ENCODE data around the gene CAPZB.

Gene CAPZB

DNA sequence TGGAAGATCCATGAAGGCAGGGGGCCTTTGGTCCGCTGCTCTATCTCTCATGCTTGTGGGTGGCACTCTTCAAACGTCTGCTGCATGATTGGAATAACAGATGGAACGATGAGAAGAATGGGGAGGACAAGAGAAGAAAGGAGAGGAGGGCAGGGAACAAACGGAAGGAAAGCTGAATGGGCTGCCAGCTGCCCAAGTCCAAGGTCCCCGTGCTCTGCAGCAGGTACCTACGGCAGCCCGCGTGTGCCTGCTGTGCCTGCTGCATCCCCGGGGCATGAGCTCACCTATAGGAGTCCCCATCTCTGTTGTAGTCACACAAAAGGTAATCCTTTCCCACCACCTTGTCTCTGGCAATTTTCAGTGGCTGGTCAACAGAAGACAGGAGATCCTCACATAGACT lies 100.1 kb downstream of the CAPZB start:
- DNase-seq (ENCODE audit: low read depth): no peak

DNA sequence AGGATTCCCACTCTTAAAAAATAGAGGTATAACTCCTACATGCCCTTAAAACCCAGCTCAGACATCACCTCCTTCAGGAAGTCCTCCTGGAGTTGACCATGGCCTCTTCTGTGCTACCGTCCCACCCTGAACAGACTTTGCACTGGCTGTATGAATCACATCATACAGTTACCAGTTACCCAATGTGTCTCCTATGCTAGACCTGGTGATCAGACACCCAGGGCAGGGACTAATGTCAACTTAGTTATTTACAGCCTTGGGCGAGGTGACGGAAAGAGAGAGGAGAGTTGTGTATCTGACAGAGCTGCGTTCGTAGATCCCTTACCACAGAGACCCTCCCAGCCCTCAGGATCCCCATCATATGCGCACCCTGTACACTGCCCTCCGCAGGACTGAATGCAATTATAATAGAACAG lies 100.6 kb downstream of the CAPZB start:
- no peak for DNase-seq (ENCODE audit: low read depth)

DNA sequence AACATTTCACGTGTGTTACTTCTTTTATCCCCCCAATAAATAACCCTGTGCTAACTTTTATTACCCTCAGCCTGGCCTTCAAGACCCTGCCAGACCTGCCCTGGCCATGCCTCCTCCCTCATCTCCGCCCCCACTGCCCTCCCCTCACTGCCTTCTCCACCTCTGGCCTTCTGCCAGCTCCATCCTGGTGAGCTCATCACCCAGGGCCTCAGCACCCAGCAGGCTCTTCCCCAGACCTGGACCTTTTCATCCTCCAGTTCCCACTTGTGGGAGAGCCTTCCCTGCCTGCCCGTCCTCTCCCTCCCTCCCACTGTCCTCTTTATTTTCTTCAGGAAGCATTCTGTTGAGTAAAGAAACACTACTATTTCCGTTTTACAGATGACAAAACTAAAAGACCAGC lies 101.2 kb downstream of the CAPZB start:
- no peak for DNase-seq (ENCODE audit: low read depth)

GRCh38 chr1:19382222-19382621 lies 103.1 kb downstream of the CAPZB start:
- no peak for DNase-seq (ENCODE audit: low read depth)

- no peak for DNase-seq (ENCODE audit: low read depth)
Observed at GRCh38 chr1:19381261-19381660, 104.1 kb downstream of the CAPZB start.

GRCh38 chr1:19377812-19378718 lies 107.3 kb downstream of the CAPZB start:
- peak; percentile 15 for DNase-seq (ENCODE audit: low read depth)

DNA sequence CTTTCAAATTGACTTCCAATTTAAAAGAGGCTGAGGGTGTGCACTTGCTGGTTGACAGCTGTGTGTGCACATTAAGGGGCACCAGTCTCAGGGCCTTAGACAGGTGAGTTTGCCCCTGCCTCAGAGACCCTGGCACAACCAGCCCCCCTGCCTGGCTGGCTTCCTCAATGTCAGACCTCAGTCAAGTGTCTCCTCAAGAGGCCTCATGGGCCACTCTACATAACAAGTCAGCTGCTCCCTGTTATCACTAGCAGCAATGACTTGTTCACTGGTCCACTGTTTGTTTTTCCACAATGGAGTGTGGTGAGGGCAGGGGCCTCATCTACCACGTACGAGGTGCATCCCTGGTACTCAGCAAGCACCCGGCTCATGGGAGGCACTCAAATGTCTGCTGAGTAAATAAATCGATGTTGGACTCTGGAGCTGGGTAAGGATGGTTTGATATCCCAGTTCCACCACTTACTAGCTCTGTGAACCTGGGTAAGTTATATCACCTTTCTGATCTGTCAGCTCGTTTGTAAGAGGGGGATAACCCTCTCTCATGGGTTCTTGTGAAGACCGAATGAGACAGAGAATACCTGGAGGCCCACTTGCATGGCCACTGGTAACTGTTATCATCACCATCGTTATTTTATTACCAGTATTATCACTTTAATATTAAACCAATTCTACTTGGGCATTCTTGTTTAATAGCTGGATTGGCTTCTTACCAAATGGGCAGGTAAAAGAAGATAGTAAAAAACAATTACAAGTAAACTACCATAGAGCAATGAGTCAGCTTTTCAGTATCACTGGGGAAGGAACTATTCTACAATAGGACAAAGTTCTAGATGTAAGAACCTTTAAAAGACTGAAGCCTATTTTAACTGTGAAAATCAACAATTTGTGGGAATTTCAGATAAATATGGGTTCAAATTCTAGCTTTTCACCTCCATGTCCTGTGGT lies 108.6 kb downstream of the CAPZB start:
- DNase-seq (ENCODE audit: low read depth): no peak

GRCh38 chr1:19375631-19376400 lies 109.5 kb downstream of the CAPZB start:
- DNase-seq (ENCODE audit: low read depth): no peak

DNA sequence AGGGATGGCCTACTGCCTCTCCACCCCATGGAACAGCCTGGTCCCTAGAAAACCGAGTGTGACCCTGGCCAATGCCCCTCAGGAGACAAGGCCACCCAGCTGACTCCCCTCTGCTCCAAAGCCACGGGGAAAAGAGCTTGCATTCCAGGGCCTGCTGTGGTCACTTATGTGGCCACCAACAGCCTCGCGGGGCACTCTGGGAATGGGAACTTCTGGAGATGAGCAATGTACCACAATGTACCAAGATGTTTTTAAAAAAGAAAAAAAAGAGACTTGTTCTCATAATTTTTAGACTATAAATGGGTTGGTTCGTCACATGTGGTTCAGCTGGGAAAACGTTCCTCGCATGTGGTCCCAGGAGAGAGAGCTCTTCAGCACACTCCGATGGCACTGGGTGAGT lies 110.4 kb downstream of the CAPZB start:
- no peak for DNase-seq (ENCODE audit: low read depth)

DNA sequence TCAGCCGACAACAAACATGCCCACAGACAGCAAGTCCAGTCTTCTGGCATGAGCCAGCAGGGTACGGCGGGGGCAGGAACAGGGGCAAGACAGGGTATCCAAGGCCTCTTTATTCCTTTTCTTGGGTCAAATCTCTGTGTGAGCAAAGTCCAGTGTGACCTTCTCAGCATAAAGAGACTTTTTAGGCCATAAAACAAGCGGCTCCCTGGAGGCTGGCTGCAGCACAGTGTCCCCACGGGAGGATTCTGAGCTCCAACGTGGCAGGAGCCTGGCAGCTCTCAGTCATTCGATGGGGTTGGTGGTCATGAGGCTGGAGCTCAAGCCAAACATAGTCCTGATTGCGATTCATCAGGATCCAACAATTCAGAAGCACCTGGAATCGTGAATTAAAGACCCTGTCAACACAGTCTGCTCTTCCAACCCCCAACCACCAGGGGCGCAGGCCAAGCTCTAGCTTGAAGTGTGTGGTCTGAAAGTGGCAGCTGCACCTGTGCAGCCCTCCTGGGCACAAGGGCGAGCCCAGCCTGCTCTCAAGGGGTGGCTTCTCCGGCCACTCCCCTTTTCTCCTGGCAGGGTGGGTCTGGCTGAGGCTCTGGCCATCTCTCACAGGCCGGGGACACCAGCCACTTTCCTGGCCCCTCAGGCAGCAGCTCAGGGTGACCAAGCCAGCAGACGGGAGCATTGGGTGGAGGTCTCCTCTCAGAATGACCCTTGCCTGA lies 111.1 kb downstream of the CAPZB start:
- DNase-seq (ENCODE audit: low read depth): no peak

DNA sequence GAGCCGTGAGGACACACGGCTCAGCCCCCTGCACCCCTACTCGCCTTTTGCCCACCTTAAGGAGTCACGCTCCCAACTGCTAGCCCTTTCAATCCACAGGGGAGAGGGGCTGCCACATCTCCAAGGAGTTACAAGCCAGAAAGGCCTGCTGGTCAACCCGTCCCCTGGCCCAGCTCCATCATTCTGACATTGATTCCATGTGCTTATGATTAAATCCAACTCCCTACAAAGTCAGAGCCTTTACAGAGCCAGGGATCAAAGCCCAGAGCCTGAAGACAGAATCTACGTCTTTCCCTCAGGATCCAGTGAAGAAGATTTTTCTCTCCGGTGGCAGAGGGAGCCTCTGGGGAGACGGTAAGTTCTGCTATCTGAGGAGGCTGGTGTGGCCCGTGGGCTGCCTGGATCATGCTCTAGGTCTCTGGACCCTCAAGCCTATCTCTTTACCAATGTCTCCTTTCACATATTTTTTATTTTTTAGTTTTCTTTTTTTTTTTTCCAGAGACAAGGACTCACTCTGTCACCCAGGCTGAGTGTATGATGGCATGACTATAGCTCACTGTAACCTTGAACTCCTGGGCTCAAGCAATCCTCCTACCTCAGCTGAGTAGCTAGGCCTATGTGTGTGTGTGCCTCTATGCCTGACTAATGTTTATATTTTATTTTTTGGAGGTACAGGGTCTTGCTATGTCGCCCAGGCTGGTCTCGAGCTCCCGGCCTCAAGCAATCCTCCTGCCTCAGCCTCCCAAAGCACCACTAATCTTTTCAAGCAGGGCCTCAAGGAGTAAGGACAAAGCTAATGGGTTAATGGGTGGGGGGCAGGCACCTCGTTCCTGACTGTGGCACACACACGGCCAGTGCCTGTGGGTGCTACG lies 111.9 kb downstream of the CAPZB start:
- no peak for DNase-seq (ENCODE audit: low read depth)

DNA sequence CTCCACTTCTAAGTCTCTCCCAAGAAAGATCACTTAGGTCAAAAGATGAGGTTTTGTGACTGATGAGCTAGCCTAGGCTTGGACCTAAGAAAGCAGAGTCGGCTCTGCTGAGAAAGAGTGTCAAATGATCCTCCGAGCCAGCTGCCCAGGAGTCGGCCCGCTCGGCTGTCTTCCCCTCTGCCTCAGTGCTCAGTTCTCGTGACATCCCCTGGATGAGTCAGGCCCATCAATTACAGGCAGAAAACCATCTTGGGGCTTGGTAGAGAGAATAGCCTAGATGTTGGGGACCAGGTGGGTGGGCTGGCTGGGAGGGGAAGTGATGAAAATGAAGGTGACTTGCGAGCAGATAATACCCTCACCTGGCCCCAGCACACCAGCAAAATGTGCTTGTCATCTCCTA lies 112.7 kb downstream of the CAPZB start:
- no peak for DNase-seq (ENCODE audit: low read depth)

DNA sequence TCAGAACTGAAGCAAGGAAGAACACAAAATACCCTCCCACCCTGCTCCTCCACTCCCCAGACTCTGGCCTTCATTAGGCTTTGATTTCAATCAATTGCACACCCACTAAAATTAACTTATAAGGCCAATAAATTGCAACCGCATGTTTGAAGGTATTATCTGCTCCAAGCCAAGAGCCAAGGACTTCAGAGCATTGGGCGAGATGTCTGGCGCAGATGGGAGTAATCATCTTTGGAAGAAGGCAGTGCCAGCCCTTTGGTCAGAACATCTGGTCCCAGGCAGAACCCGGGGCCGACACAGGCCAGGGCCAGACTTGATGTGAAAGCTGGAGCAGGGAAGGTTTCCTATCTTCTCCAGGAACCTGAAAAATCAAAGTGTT lies 113.2 kb downstream of the CAPZB start:
- no peak for DNase-seq (ENCODE audit: low read depth)

DNA sequence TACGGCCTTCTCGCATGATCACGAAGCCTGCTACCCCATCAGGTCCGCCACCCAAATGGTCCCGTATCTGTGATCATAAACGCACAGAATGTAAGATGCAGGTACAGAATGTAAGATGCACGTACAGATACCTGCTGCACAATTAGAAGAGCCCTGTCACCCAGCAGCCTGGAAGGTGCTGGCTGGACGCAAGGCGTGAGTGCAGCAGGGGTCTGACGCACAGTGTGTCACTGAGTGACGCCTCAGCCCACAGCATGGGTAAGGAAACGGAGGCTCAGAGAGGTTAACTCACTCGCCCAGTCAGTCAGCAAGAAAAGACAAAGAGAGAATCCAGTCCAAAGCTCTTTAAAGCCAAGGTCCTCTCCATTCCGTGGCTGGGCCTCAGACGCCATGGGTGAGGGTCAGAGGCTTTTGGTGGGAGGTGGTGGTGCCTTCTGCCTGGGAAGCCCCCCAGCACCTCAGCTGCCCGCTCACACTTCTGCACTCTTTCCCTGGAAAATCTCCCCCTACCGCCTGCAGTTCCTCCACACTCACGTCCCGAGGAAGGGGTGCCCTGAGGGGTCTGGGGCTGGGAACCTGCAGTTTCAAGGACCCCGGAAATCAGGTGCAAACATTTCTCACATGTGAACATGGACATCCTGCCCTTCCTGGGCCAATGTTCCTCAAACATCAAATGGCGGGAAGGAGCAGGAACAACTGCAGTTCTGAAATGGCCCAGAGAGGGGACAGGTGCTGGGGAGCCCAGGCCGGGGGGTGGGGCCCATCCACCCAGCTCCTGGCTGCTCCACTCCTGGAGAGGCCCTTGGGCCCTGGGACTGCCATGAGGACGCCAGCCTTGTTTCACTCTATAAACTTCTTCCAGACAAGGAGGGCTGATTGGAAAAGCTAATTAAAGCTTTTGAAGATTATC lies 113.9 kb downstream of the CAPZB start:
- DNase-seq (ENCODE audit: low read depth): no peak

DNA sequence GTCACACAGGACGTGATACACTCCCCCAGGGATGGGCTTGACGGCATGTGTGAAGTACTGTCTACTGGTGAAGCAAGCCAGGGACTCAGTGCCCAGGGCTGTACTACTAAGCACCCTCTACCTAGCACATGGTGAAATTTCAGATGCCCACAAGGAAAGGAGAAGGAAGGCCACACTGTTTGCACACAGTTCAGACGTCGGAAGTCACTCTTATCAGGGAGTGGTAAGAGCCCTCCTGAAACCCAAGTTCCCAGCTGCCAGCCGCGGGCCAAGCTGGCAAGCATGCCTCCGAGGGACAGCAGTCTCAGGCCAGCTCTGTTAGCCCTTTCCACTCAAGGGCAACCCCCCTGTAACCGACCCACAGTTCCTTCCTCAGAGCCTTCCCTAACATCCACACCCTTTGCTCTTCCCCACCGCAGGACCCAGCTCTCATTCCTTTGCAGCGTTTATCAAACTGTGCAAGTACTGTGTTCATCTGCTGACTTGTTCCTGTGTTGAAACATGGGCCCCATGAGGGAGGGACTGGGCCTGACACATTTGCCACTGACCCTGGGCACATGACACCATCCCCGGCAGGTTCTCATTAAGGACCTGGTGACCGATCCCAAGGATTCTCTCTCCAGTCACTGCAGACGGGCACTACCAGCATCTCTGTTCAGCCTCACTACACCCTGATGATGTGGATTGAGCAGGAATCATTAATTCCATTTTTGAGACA lies 114.7 kb downstream of the CAPZB start:
- no peak for DNase-seq (ENCODE audit: low read depth)

GRCh38 chr1:19369396-19370090 lies 115.8 kb downstream of the CAPZB start:
- no peak for DNase-seq (ENCODE audit: low read depth)

- no peak for DNase-seq (ENCODE audit: low read depth)
Observed at GRCh38 chr1:19368964-19369363, 116.4 kb downstream of the CAPZB start.

DNA sequence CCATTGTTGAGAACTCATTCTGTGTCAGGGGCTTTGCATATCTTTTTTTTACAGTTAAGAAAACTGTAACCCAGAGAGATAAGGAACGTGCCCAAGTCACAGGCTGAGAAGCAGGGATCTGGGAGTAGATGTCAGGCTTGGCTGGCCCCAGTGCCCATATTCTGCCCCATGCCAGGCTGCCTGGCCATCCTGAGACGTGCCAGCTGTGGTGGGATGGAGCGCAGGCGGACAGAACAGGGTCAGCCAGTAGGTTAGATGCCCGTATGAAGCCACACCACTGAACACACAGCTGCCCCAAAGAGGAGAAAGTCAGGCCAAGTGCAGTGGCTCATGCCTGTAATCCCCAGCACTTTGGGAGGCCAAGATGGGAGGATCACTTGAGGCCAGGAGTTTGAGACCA lies 117.3 kb downstream of the CAPZB start:
- DNase-seq (ENCODE audit: low read depth): no peak
